ENCODE data around the gene CYB5D1. TPM values are rescaled to one million over a fixed set of nuclear protein-coding genes. Genes with fewer than 3 reads are reported as not detected.

The CYB5D1 gene
- total RNA-seq, 4 donors from 2014 or later = 4.1 to 14.7 (median 9.0) TPM

DNA sequence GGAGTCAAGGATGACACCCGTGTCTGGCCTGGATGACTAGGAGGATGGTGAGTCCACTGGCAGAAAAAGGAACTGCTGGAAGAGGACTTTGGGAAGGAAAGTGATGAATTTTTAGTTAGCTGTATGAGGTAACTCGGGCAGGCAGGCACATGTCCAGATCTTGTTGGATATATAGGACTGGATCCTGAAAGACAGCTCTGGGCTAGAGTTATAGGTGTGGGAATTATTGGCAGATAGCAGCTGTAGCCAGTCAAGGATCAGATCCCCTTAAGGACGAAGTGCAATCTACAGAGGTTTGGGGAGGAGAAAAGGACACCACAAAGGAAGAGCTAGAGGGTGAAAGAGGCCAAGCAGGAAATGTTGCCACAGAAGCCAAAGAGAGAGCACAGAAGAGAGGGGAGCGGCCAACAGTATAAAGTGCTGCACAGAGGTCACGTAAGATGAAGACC, 10.1 kb downstream of the CYB5D1 start:
- Histone ChIP-seq H3K27ac (no peak overlapping the region), H3K9me3 (no peaks in the 10 kb centered on the region), H3K36me3 (no peaks in the 10 kb centered on the region), H3K27me3 (no peaks in the 10 kb centered on the region), H3K4me3 (no peak overlapping the region), H3K4me1 (peaks cover 0 to 1% of the 10 kb centered on the region in 2 donors)
- ATAC-seq (no peak), DNase-seq (no peak)
- in situ Hi-C loops (cut with MboI; ENCODE audit: low sequenced_read_pairs in 4 of 4) (loop anchor here in 2 of 4 donors (25.0 kb wide), 1 partner anchor 119 kb away; no protein-coding TSS in a partner anchor), intact Hi-C loops (cut with DNase I; ENCODE audit: low total_unique reads) (no loop called here)
- no peak for TF ChIP-seq POLR2A (IDR thresholded peaks at IDR 0.05)
- TF ChIP-seq, protein P1, sequence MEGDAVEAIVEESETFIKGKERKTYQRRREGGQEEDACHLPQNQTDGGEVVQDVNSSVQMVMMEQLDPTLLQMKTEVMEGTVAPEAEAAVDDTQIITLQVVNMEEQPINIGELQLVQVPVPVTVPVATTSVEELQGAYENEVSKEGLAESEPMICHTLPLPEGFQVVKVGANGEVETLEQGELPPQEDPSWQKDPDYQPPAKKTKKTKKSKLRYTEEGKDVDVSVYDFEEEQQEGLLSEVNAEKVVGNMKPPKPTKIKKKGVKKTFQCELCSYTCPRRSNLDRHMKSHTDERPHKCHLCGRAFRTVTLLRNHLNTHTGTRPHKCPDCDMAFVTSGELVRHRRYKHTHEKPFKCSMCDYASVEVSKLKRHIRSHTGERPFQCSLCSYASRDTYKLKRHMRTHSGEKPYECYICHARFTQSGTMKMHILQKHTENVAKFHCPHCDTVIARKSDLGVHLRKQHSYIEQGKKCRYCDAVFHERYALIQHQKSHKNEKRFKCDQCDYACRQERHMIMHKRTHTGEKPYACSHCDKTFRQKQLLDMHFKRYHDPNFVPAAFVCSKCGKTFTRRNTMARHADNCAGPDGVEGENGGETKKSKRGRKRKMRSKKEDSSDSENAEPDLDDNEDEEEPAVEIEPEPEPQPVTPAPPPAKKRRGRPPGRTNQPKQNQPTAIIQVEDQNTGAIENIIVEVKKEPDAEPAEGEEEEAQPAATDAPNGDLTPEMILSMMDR (IDR thresholded peaks at IDR 0.05 in 4 of 5, conservative IDR thresholded peaks at IDR 0.05 in 1 of 5) = no peak

DNA sequence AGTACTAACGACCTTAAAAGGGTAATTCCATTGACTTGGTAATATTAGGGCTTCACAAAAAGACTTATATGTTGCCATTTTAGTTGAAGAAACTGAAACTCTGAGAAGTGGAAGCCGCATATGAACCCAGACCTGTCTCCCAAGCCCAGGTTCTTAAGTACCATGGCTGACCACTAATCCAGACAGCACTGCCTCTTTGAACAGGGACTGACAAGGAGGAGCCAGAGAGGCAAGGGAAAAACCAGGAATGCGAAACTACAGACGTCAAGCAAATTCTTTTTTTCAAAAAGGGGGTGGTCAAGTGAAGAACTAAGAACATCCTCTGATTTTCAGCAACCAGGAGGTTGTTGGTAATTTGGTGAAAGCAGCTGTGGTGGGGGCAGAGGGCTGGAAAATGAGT, 15.2 kb downstream of the CYB5D1 start:
- intact Hi-C loops (cut with DNase I; ENCODE audit: low total_unique reads) (no loop called here), in situ Hi-C loops (cut with MboI; ENCODE audit: low sequenced_read_pairs in 4 of 4) (loop anchor here in 2 of 4 donors (25.0 kb wide), 1 partner anchor 114 kb away; no protein-coding TSS in a partner anchor)
- H3K36me3 ChIP-seq = no peaks in the 10 kb centered on the region
- H3K27ac ChIP-seq = no peak overlapping the region
- peaks cover 0 to 3% (median 0%) of the 10 kb centered on the region in 3 donors for H3K27me3 ChIP-seq
- no peak overlapping the region for H3K4me3 ChIP-seq
- TF ChIP-seq POLR2A (IDR thresholded peaks at IDR 0.05) = no peak
- TF ChIP-seq, protein P1 (IDR thresholded peaks at IDR 0.05 in 4 of 5, conservative IDR thresholded peaks at IDR 0.05 in 1 of 5) = no peak
- no peaks in the 10 kb centered on the region for H3K9me3 ChIP-seq
- ATAC-seq = no peak
- no peak for DNase-seq
- H3K4me1 ChIP-seq = no peaks in the 10 kb centered on the region

DNA sequence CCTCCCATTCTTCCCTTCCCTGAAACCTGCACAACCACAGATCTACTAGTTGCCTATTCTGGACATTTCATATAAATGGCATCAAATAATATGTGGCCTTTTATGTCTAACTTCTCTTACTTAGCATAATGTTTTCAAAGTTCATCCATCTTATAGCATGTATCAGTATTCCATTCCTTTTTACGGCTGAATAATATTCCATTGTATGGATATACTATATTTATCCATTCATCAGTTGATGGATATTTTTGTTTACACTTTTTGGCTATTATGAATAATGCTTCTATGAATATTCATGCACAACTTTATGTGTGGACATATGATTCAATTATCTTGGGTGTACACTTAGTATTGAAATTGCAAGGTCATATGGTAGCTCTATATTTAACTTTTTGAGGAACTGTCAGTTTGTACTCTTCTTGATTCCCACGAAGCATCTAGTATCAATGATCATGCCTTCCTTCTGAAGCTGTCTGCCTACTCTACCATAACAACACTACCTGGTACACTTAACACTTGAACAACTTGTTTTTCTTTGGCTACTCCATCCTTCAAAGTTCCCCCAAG, 18.1 kb downstream of the CYB5D1 start:
- no peaks in the 10 kb centered on the region for H3K36me3 ChIP-seq
- H3K27ac ChIP-seq = no peak overlapping the region
- TF ChIP-seq, protein P1 (IDR thresholded peaks at IDR 0.05 in 4 of 5, conservative IDR thresholded peaks at IDR 0.05 in 1 of 5) = no peak
- no peak for TF ChIP-seq POLR2A (IDR thresholded peaks at IDR 0.05)
- no peaks in the 10 kb centered on the region for H3K4me1 ChIP-seq
- peaks cover 0 to 17% (median 8%) of the 10 kb centered on the region in 3 donors for H3K27me3 ChIP-seq
- intact Hi-C loops (cut with DNase I; ENCODE audit: low total_unique reads) (no loop called here), in situ Hi-C loops (cut with MboI; ENCODE audit: low sequenced_read_pairs in 4 of 4) (loop anchor here in 1 of 4 donors (25.0 kb wide), 1 partner anchor 139 kb away; no protein-coding TSS in a partner anchor)
- ATAC-seq (no peak), DNase-seq (no peak)
- H3K9me3 ChIP-seq = no peaks in the 10 kb centered on the region
- H3K4me3 ChIP-seq = no peak overlapping the region

DNA sequence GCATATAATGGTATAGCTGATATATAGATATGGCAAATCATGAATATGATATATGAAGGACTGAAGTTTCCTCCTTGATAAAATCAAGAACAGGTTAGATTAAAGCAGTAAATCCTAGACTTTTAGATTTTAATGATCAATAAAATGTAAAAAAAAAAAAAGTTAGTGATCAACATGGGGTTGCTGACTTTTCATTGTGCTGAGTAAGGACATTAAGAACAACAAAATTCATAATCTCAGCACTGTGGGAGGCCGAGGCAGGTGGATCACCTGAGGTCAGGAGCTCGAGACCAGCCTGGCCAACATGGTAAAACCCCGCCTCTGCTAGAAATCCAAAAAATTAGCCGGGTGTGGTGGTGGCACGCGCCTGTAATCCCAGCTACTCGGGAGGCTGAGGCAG, 20.4 kb downstream of the CYB5D1 start:
- in situ Hi-C loops (cut with MboI; ENCODE audit: low sequenced_read_pairs in 4 of 4) = loop anchor here in 1 of 4 donors (25.0 kb wide), 1 partner anchor 141 kb away; no protein-coding TSS in a partner anchor

More for the DNA sequence above, 20.4 kb downstream of the CYB5D1 start:
- DNase-seq (no peak), ATAC-seq (no peak)
- peaks cover 7 to 24% (median 17%) of the 10 kb centered on the region in 3 donors for H3K27me3 ChIP-seq
- H3K27ac ChIP-seq = no peak overlapping the region
- H3K9me3 ChIP-seq = no peaks in the 10 kb centered on the region
- intact Hi-C loops (cut with DNase I; ENCODE audit: low total_unique reads) = no loop called here
- H3K36me3 ChIP-seq = no peaks in the 10 kb centered on the region
- no peaks in the 10 kb centered on the region for H3K4me1 ChIP-seq
- no peak overlapping the region for H3K4me3 ChIP-seq
- TF ChIP-seq, protein P1 (IDR thresholded peaks at IDR 0.05 in 4 of 5, conservative IDR thresholded peaks at IDR 0.05 in 1 of 5) = no peak
